HEK293T (cell line): Measurements from ENCODE around the gene ANKS1B.

Source experiments
- BHLHE40 ChIP-seq: fragments of 450-650 bp; IDR thresholded peaks from 2 replicates; pipeline ENCODE4 v1.6.1; 2016; ENCODE audit warnings: mild to moderate bottlenecking, moderate library complexity, borderline replicate concordance
- FOXA1 ChIP-seq: fragments of 450-650 bp; IDR thresholded peaks from 2 replicates; pipeline ENCODE4 v1.6.1; 2016; ENCODE audit warnings: mild to moderate bottlenecking
- FOXK2 ChIP-seq: fragments of 450-650 bp; IDR thresholded peaks from 2 replicates; pipeline ENCODE4 v1.6.1; 2016; ENCODE audit warnings: mild to moderate bottlenecking
- FOXM1 ChIP-seq: fragments of 450-650 bp; IDR thresholded peaks from 2 replicates; pipeline ENCODE4 v1.6.1; 2017; ENCODE audit warnings: mild to moderate bottlenecking, borderline replicate concordance
- LEF1 ChIP-seq: fragments of 450-650 bp; IDR thresholded peaks from 2 replicates; pipeline ENCODE4 v1.6.1; 2017; ENCODE audit warnings: mild to moderate bottlenecking, borderline replicate concordance
- NFRKB ChIP-seq: fragments of 450-650 bp; IDR thresholded peaks from 2 replicates; pipeline ENCODE4 v1.6.1; 2016; ENCODE audit warnings: mild to moderate bottlenecking, moderate library complexity
- PKNOX1 ChIP-seq: fragments of 450-650 bp; IDR thresholded peaks from 2 replicates; pipeline ENCODE4 v1.6.1; 2016
- SP1 ChIP-seq: fragments of 450-650 bp; IDR thresholded peaks from 2 replicates; pipeline ENCODE4 v1.6.1; 2017
- SUZ12 ChIP-seq: fragments of 450-650 bp; IDR thresholded peaks from 2 replicates; pipeline ENCODE4 v1.6.1; 2016; ENCODE audit warnings: mild to moderate bottlenecking
- TARDBP ChIP-seq: fragments of 450-650 bp; IDR thresholded peaks from 2 replicates; pipeline ENCODE4 v1.6.1; 2016

- TF ChIP-seq SUZ12 (no peak), SP1 (no peak), FOXA1 (no peak), FOXK2 (no peak), FOXM1 (no peak), TARDBP (no peak), NFRKB (no peak), LEF1 (no peak), BHLHE40 (no peak), PKNOX1 (no peak)
Observed at GRCh38 chr12:98754095-98754494, 1230.6 kb downstream of the ANKS1B start.
